ACC112 (cell line): ENCODE results near the gene DGAT2L6.
A peak's percentile ranks its signal among the peaks of the same experiment; 100 is the strongest.
"Not testable (repeated sequence)": the region's sequence is repeated elsewhere in the genome, so short reads cannot be mapped to it uniquely, and the experiment has no call there.

Source experiments
- H2AFZ ChIP-seq: fragments of 200-600 bp; sonication (generic); one replicate; pipeline ENCODE4 v1.6.0; 2017; ENCODE audit warnings: antibody characterized with exemption, low read length; ENCODE audit not compliant: unreplicated experiment
- H3K27ac ChIP-seq: fragments of 200-600 bp; sonication (generic); 2 replicates; pipeline ENCODE4 v1.5.1; 2014; ENCODE audit warnings: low read depth, mild to moderate bottlenecking, antibody characterized with exemption, low read length, moderate library complexity
- H3K27me3 ChIP-seq: fragments of 200-600 bp; sonication (generic); 2 replicates; pipeline ENCODE4 v1.6.1; 2014; ENCODE audit warnings: mild to moderate bottlenecking, antibody characterized with exemption, low read length, moderate library complexity, mixed read lengths; ENCODE audit not compliant: insufficient read depth
- H3K36me3 ChIP-seq: fragments of 200-600 bp; sonication (generic); 2 replicates; pipeline ENCODE4 v1.6.1; 2016; ENCODE audit warnings: mild to moderate bottlenecking, antibody characterized with exemption, low read length, moderate library complexity, mixed read lengths; ENCODE audit not compliant: insufficient read depth
- H3K4me1 ChIP-seq: fragments of 200-600 bp; sonication (generic); one replicate; pipeline ENCODE4 v1.6.1; 2016; ENCODE audit warnings: low read length, mixed read lengths; ENCODE audit not compliant: insufficient read depth, unreplicated experiment, control insufficient read depth
- H3K4me3 ChIP-seq: fragments of 200-600 bp; sonication (generic); 2 replicates; pipeline ENCODE4 v1.5.1; 2014; ENCODE audit warnings: mild to moderate bottlenecking, low read depth, low read length
- H3K79me2 ChIP-seq: fragments of 200-600 bp; sonication (generic); one replicate; pipeline ENCODE4 v1.6.0; 2016; ENCODE audit warnings: low read length; ENCODE audit not compliant: control insufficient read depth, unreplicated experiment, insufficient read depth

DGAT2L6 gene

DNA sequence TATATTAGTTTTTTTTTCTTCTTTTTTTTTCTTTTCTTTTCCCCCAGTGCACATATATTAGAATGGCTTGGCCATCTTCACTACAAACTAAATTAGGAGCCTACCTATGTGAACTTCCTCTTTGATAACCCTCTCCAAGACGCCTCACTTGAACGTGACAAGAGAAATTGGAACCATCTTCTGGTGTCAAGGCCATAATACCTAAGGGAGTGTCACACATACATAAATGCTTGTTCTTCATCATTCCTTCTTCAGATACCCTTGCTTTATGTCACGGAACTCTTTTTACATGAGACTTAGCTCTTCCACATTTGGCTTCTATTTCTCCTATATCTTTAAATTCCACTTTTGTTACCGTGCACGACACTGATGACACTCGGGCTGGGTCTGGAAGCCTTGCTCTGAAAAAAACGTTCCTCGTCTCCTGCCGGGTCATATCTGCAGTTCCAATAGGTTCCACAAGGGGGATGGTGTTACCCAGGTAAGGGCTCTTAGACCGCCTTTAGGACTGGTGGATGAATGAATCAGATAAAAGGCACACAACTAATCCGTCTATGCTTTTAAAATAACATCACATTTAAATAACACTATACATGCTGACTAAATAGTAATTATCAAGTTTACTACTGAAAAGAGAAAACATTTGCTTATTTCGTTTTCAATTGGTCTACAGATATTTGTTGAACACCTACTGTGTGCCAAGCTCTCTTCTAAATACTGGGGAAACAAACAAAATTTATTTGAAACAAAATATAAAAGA, 19.9 kb downstream of the DGAT2L6 start:
- Histone ChIP-seq H3K27me3 (0 out of 2 replicates have a peak, but pooled peaks cover 6% of the 10 kb centered on the region), H3K4me3 (no peak overlapping the region; the same call in 1 of the 2 replicates), H2AFZ (peak overlapping the region; percentile 62)

DNA sequence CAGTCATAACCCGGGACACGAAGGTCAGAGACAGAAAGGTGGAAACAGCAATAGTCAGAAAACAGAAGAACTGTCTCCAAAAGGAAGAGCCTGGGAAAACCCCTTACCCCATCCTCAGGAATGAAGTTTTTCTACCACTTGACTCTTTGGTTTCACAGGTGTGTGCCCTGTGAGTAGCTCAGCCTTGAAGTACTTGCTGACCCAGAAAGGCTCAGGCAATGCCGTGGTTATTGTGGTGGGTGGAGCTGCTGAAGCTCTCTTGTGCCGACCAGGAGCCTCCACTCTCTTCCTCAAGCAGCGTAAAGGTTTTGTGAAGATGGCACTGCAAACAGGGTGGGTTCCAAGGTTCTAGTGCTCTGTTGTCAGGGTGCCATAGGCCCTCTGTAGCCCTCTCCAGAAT, 24.4 kb downstream of the DGAT2L6 start:
- Histone ChIP-seq H3K4me3 (no peak overlapping the region), H3K36me3 (no peaks in the 10 kb centered on the region), H3K27me3 (peaks cover 22% of the 10 kb centered on the region; the same call in 1 of the 2 replicates), H3K27ac (no peak overlapping the region), H3K79me2 (no peaks in the 10 kb centered on the region), H2AFZ (no peak overlapping the region), H3K4me1 (no peaks in the 10 kb centered on the region)

More for the DNA sequence above, 19.9 kb downstream of the DGAT2L6 start:
- Histone ChIP-seq H3K79me2 (no peaks in the 10 kb centered on the region), H3K36me3 (no peaks in the 10 kb centered on the region), H3K27ac (no peak overlapping the region), H3K4me1 (no peaks in the 10 kb centered on the region)

DNA sequence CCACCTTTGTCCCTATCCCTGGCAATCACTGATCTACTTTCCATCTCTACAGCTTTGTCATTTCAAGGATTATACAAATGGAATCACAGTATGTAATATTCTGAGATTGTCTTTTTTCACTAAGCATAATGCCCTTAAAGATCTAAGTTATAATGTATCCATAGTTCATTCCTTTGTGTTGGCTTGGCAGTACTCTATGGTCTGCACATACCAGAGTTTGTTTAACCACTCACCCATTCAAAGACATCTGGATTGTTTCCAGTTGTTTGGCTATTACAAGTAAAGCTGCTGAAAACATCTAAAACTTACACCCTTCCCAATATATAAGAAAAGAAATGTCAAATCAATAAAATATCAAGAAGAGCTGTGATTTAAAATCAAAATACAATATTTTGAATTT, 31.2 kb downstream of the DGAT2L6 start:
- Histone ChIP-seq H3K27me3 (peaks cover 8% of the 10 kb centered on the region; the same call in 1 of the 2 replicates), H3K27ac (no peak overlapping the region), H3K36me3 (no peaks in the 10 kb centered on the region), H3K4me3 (no peak overlapping the region), H3K79me2 (no peaks in the 10 kb centered on the region), H2AFZ (no peak overlapping the region), H3K4me1 (no peaks in the 10 kb centered on the region)

- H3K27ac ChIP-seq, H3K27me3 ChIP-seq, H3K79me2 ChIP-seq, H2AFZ ChIP-seq, H3K4me1 ChIP-seq, H3K4me3 ChIP-seq, H3K36me3 ChIP-seq: not testable (repeated sequence)
Measured at GRCh38 chrX:70209570-70209969, 32.3 kb downstream of the DGAT2L6 start.

DNA sequence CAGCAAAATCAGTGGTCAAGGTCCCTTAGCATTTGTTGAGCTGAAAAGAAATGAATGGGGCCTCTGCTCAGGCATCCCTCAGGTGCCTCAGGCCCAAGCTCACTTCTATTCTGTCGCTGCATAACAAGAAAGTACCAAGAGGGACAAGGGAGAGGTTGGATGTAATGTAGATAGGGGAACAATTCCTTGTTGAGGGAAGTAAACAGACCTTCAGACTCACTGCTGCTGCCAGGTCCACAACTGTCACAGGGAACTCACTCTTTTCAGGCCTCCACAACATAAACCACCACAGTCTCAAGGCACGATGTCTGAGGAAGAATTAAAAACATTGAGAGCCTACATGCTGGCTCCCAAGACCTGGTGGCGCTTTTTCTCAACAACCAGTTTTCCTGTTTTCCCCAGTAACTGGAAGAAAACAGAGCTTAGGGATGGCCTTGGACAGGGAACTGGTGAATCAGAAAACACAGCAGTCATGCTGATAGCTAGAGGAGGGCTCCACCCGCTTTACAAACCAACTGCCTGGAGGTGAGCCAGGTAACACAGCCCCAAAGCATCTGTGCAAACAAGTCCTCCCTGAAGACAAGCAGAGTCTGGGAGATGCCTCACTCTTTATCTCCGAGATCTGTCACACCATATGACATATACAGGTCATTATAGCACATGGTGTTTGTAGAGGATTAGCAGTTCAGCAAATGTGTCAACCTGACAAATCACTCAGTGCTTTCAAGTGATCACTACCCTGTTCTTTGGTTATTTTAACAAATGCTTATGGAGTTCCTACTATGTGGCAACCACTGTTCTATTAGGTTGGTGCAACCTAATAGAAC, 42.9 kb downstream of the DGAT2L6 start:
- H2AFZ ChIP-seq, result no peak overlapping the region

GRCh38 chrX:70226048-70226447, 48.8 kb downstream of the DGAT2L6 start:
- H3K79me2 ChIP-seq, result no peaks in the 10 kb centered on the region
- no peaks in the 10 kb centered on the region for H3K27me3 ChIP-seq

More for the DNA sequence above, 42.9 kb downstream of the DGAT2L6 start:
- Histone ChIP-seq H3K36me3 (no peaks in the 10 kb centered on the region), H3K4me3 (no peak overlapping the region), H3K27me3 (no peaks in the 10 kb centered on the region), H3K79me2 (no peaks in the 10 kb centered on the region), H3K27ac (no peak overlapping the region), H3K4me1 (no peaks in the 10 kb centered on the region)

GRCh38 chrX:70226687-70227086, 49.4 kb downstream of the DGAT2L6 start:
- H3K36me3 ChIP-seq, result no peaks in the 10 kb centered on the region
- no peaks in the 10 kb centered on the region for H3K27me3 ChIP-seq
- H3K4me3 ChIP-seq, result no peak overlapping the region
- H3K79me2 ChIP-seq, result no peaks in the 10 kb centered on the region
- no peaks in the 10 kb centered on the region for H3K4me1 ChIP-seq
- H2AFZ ChIP-seq, result no peak overlapping the region
- no peak overlapping the region for H3K27ac ChIP-seq

More at GRCh38 chrX:70226048-70226447, 48.8 kb downstream of the DGAT2L6 start:
- no peaks in the 10 kb centered on the region for H3K4me1 ChIP-seq
- H3K27ac ChIP-seq, result no peak overlapping the region
- no peaks in the 10 kb centered on the region for H3K36me3 ChIP-seq
- H2AFZ ChIP-seq, result no peak overlapping the region
- H3K4me3 ChIP-seq, result no peak overlapping the region

GRCh38 chrX:70231666-70232065, 54.4 kb downstream of the DGAT2L6 start:
- H3K79me2 ChIP-seq, result no peaks in the 10 kb centered on the region
- no peaks in the 10 kb centered on the region for H3K27me3 ChIP-seq

DNA sequence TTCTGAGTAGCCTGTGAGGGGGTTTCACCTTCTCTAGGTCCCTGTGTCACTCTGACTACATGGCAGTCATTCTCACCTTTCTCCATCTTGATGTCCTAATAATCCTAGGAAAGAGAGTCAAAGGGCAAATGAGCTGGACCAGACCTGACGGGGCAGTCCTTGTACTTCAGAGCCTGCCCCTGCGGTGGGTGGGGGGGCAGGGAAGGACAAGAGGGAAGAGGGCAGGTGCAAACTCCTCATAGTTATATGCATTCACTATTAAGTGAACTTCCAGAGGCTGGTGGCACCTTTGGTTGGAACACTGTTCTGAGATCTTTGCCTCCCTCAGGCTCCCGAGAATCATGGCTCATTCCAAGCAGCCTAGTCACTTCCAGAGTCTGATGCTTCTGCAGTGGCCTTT, 57.1 kb downstream of the DGAT2L6 start, which contains the start of gene AWAT1:
Gene AWAT1 (plus strand): TSS at position 301 of the 400 bp plus-strand sequence. CDS start 41 bp downstream, at position 342.
- H3K36me3 ChIP-seq, result no peaks in the 10 kb centered on the region
- H3K4me1 ChIP-seq, result no peaks in the 10 kb centered on the region
- no peaks in the 10 kb centered on the region for H3K27me3 ChIP-seq
- H3K27ac ChIP-seq, result no peak within 1 kb of the TSS
- H3K4me3 ChIP-seq, result no peak within 1 kb of the TSS
- H3K79me2 ChIP-seq, result no peaks in the 10 kb centered on the region
- H2AFZ ChIP-seq, result no peak within 1 kb of the TSS

More at GRCh38 chrX:70231666-70232065, 54.4 kb downstream of the DGAT2L6 start:
- H3K4me3 ChIP-seq, result no peak overlapping the region
- H3K4me1 ChIP-seq, result no peaks in the 10 kb centered on the region
- H3K27ac ChIP-seq, result no peak overlapping the region
- H2AFZ ChIP-seq, result no peak overlapping the region
- no peaks in the 10 kb centered on the region for H3K36me3 ChIP-seq

GRCh38 chrX:70240751-70241150, 63.5 kb downstream of the DGAT2L6 start:
- H3K4me1 ChIP-seq, result no peaks in the 10 kb centered on the region
- H3K36me3 ChIP-seq, result no peaks in the 10 kb centered on the region
- no peak overlapping the region for H2AFZ ChIP-seq
- H3K79me2 ChIP-seq, result no peaks in the 10 kb centered on the region
- H3K4me3 ChIP-seq, result no peak overlapping the region
- no peaks in the 10 kb centered on the region for H3K27me3 ChIP-seq
- no peak overlapping the region for H3K27ac ChIP-seq
